GM19467 (cell line): ENCODE results near the gene CDK5R1.
"Not testable (repeated sequence)": the region's sequence is repeated elsewhere in the genome, so short reads cannot be mapped to it uniquely, and the experiment has no call there.

Experiments
- ATAC-seq: cut with Tn5 transposase; IDR thresholded peaks from one replicate; pipeline ENCODE4 v1.9.1; 2021; ENCODE audit warnings: mild to moderate bottlenecking, moderate library complexity; ENCODE audit not compliant: unreplicated experiment

Gene CDK5R1

GRCh38 chr17:32515677-32516383 lies 29.0 kb downstream of the CDK5R1 start:
- ATAC-seq = no peak

GRCh38 chr17:32516450-32516849 lies 29.7 kb downstream of the CDK5R1 start:
- ATAC-seq = no peak

- no peak for ATAC-seq
These were observed 30.3 kb downstream of the CDK5R1 start for GRCh38 chr17:32516940-32517701.

GRCh38 chr17:32517982-32518381 lies 31.2 kb downstream of the CDK5R1 start:
- no peak for ATAC-seq

- no peak for ATAC-seq
These were observed 31.9 kb downstream of the CDK5R1 start for GRCh38 chr17:32518646-32519227.

GRCh38 chr17:32519228-32520103 lies 32.7 kb downstream of the CDK5R1 start:
- ATAC-seq = no peak

- ATAC-seq = no peak
These were observed 33.4 kb downstream of the CDK5R1 start for GRCh38 chr17:32520104-32520701.

GRCh38 chr17:32520737-32521404 lies 34.1 kb downstream of the CDK5R1 start:
- no peak for ATAC-seq

GRCh38 chr17:32523017-32523680 lies 36.4 kb downstream of the CDK5R1 start:
- peak; percentile 48 for ATAC-seq

GRCh38 chr17:32523827-32524552 lies 37.2 kb downstream of the CDK5R1 start:
- ATAC-seq = peak; percentile 49

- ATAC-seq = not testable (repeated sequence)
These were observed 37.7 kb downstream of the CDK5R1 start for GRCh38 chr17:32524553-32524880.

- ATAC-seq = no peak
These were observed 38.3 kb downstream of the CDK5R1 start for GRCh38 chr17:32525122-32525521.

- ATAC-seq = no peak
These were observed 40.4 kb downstream of the CDK5R1 start for GRCh38 chr17:32527146-32527545.

GRCh38 chr17:32528825-32529224 lies 42.0 kb downstream of the CDK5R1 start:
- ATAC-seq = no peak

GRCh38 chr17:32529604-32530003 lies 42.8 kb downstream of the CDK5R1 start:
- ATAC-seq = no peak

- no peak for ATAC-seq
These were observed 46.5 kb downstream of the CDK5R1 start for GRCh38 chr17:32533296-32533695.

GRCh38 chr17:32536736-32537643 lies 50.2 kb downstream of the CDK5R1 start:
- ATAC-seq = no peak
